Measurements from ENCODE around the gene TMEM253. TPM values are rescaled to one million over a fixed set of nuclear protein-coding genes. Genes with fewer than 3 reads are reported as not detected.

The TMEM253 gene
- total and polyA plus RNA-seq, 2 experiments from 2014 or later = 4.9 to 5.4 TPM

DNA sequence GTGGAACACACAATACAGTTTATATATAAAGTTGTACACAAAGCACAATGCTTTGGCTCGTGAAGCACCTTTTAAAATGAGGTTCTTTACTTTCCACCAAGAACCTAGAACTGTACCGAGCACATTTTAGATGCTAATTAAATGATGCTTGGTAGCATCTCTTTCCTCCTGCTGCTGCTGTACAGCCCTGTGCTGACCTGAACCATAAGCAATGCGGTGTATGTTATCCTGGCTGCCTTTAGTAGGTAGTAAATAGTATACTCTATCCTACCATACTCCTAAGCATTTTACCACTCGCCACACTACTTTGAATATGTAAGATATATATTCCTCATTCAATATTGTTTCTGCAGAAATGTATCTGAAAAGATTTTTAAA, 46.1 kb upstream of the TMEM253 start:
- Histone ChIP-seq H3K27ac (peak overlapping the region; percentile 1), H3K4me2 (peak overlapping the region; percentile 7), H3K27me3 (no peaks in the 10 kb centered on the region), H3K9me3 (ENCODE audit: low read depth) (no peaks in the 10 kb centered on the region), H3K4me1 (ENCODE audit: insufficient read depth) (peaks cover 7% of the 10 kb centered on the region), H4K20me1 (ENCODE audit: insufficient read depth, poor library complexity, severe bottlenecking) (no peaks in the 10 kb centered on the region), H3K36me3 (replicated peaks; ENCODE audit: insufficient read depth, low read depth) (no peaks in the 10 kb centered on the region), H3K79me2 (no peaks in the 10 kb centered on the region), H3K4me3 (no peak overlapping the region), H2AFZ (no peak overlapping the region), H3K9me2 (replicated peaks; ENCODE audit: insufficient read depth) (no peaks in the 10 kb centered on the region)
- TF ChIP-seq, protein P1, sequence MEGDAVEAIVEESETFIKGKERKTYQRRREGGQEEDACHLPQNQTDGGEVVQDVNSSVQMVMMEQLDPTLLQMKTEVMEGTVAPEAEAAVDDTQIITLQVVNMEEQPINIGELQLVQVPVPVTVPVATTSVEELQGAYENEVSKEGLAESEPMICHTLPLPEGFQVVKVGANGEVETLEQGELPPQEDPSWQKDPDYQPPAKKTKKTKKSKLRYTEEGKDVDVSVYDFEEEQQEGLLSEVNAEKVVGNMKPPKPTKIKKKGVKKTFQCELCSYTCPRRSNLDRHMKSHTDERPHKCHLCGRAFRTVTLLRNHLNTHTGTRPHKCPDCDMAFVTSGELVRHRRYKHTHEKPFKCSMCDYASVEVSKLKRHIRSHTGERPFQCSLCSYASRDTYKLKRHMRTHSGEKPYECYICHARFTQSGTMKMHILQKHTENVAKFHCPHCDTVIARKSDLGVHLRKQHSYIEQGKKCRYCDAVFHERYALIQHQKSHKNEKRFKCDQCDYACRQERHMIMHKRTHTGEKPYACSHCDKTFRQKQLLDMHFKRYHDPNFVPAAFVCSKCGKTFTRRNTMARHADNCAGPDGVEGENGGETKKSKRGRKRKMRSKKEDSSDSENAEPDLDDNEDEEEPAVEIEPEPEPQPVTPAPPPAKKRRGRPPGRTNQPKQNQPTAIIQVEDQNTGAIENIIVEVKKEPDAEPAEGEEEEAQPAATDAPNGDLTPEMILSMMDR (IDR thresholded peaks at IDR 0.05; ENCODE audit: poor library complexity) = no peak
- no peak for TF ChIP-seq EZH2phosphoT487 (IDR thresholded peaks at IDR 0.05; ENCODE audit: low read depth, severe bottlenecking, unreplicated experiment)
- no peak for TF ChIP-seq EZH2 (IDR thresholded peaks at IDR 0.05; ENCODE audit: borderline replicate concordance)
- WGBS (ENCODE audit: low lambda C conversion rate, missing lambda C conversion rate) = 85% methylated on average over 4 of the region's 4 CpGs
- no peak for DNase-seq (ENCODE audit: low spot score)

DNA sequence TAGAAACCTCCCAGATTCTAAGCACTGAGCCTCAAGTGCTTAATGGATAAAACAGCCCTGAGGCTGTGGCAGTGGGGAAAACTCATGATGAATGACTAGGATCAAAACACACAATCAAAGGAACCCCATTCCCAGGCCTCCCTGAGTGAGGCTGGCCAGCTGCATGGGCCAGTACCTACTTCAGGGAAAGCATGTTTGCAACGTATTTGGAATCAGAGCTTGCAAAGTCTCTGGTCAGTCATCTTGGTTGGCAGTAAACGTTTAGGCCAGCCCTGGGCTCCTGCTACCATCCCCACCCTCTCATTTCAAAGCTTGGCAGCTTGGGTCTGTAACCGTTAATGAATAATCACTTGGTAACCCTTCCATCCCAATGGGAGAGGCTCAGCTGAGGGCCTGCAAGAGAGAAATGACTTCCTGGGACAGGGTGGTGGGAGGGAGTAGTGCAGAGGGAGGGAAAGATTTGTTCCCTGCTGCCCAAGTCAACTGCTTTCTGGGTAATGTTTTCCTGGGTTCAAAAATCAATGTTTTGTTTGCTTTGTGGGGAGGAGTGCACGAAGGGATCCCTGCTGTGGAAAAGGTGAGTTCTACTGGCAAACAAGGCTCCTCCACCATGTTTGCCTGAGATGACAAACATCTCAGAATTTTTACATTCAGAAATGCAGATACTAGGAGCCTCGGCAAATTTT, 45.3 kb upstream of the TMEM253 start:
- WGBS (ENCODE audit: low lambda C conversion rate, missing lambda C conversion rate) = 41% methylated on average over 5 of the region's 5 CpGs
- Histone ChIP-seq H3K79me2 (no peaks in the 10 kb centered on the region), H3K9me3 (ENCODE audit: low read depth) (no peaks in the 10 kb centered on the region), H3K36me3 (replicated peaks; ENCODE audit: insufficient read depth, low read depth) (no peaks in the 10 kb centered on the region), H3K27ac (peak overlapping the region; percentile 1), H3K4me1 (ENCODE audit: insufficient read depth) (peaks cover 12% of the 10 kb centered on the region), H2AFZ (no peak overlapping the region), H3K4me2 (peak overlapping the region; percentile 25), H3K27me3 (no peaks in the 10 kb centered on the region), H4K20me1 (ENCODE audit: insufficient read depth, poor library complexity, severe bottlenecking) (no peaks in the 10 kb centered on the region), H3K9me2 (replicated peaks; ENCODE audit: insufficient read depth) (no peaks in the 10 kb centered on the region), H3K4me3 (no peak overlapping the region)
- TF ChIP-seq, protein P1 (IDR thresholded peaks at IDR 0.05; ENCODE audit: poor library complexity) = no peak
- TF ChIP-seq EZH2phosphoT487 (IDR thresholded peaks at IDR 0.05; ENCODE audit: low read depth, severe bottlenecking, unreplicated experiment) (no peak), EZH2 (IDR thresholded peaks at IDR 0.05; ENCODE audit: borderline replicate concordance) (no peak)
- DNase-seq (ENCODE audit: low spot score) = peak; percentile 27

DNA sequence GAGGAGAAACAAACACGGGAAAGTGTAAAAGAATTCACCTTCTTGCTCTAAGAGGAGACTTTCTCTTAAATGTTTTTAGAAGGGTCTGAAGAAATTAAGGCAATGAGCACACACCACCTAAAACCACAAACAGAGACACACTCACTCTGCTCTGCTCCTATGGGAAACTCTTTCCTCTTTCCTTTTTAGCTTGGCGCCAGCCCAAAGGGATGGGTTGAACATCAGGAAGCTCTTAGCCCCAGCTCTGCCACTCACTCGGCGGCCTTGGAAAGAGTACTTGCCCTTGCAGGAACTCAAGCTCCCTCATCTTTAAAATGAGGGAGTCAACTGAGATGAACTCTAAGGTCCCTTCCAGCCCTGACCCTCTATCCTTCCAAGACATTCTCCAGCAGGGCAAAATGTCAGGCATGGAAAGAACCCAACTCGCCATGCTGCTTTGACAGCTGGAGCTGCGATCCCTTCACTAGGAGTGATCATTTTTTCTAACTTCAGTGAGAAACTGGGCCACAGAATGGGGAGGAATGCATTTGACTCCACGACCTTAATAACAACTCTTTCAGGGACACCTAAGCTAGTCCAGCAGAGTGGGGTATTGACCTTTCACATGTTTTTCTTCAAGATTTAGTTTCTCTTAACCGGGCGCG, 44.2 kb upstream of the TMEM253 start:
- no peak overlapping the region for H3K27ac ChIP-seq
- no peak overlapping the region for H2AFZ ChIP-seq
- TF ChIP-seq EZH2 (IDR thresholded peaks at IDR 0.05; ENCODE audit: borderline replicate concordance) = no peak
- TF ChIP-seq EZH2phosphoT487 (IDR thresholded peaks at IDR 0.05; ENCODE audit: low read depth, severe bottlenecking, unreplicated experiment) = no peak
- TF ChIP-seq, protein P1 (IDR thresholded peaks at IDR 0.05; ENCODE audit: poor library complexity) = no peak
- H4K20me1 ChIP-seq (ENCODE audit: insufficient read depth, poor library complexity, severe bottlenecking) = no peaks in the 10 kb centered on the region
- H3K36me3 ChIP-seq (replicated peaks; ENCODE audit: insufficient read depth, low read depth) = no peaks in the 10 kb centered on the region
- no peak overlapping the region for H3K4me3 ChIP-seq
- DNase-seq (ENCODE audit: low spot score) = no peak
- H3K27me3 ChIP-seq = no peaks in the 10 kb centered on the region
- no peaks in the 10 kb centered on the region for H3K79me2 ChIP-seq
- no peaks in the 10 kb centered on the region for H3K9me2 ChIP-seq (replicated peaks; ENCODE audit: insufficient read depth)
- peaks cover 12% of the 10 kb centered on the region for H3K4me1 ChIP-seq (ENCODE audit: insufficient read depth)
- 93% methylated on average over 10 of the region's 10 CpGs for whole genome bisulfite sequencing (ENCODE audit: low lambda C conversion rate, missing lambda C conversion rate)
- H3K4me2 ChIP-seq = no peak overlapping the region
- no peaks in the 10 kb centered on the region for H3K9me3 ChIP-seq (ENCODE audit: low read depth)

Measured in hepatocyte (in vitro differentiated cells).